ENCODE measurements around the gene GPI. TPM values are rescaled to one million over a fixed set of nuclear protein-coding genes. Genes with fewer than 3 reads are reported as not detected.

Gene GPI
- total and polyA plus RNA-seq, 2 of the 13 experiments (the other 11 are each of a cell fraction or from before 2014, with no cell fraction given), result 147 to 167 TPM

DNA sequence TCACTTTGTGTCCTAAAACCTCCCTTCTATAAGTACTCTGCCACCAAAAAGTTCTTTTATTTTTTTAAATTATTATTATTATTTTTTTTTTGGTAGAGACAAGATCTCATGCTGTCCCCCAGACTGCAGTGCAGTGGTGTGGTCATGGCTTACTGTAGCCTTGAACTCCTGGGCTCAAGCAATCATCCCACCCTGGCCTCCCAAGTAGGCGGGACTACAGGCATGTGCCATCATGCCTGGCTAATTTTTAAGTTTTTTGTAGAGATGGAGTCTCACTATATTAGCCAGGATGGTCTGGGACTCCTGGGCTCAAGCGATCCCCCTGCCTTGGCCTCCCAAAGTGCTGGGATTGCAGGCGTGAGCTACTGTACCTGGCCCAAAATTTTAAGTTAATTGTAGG lies 29.1 kb upstream of the GPI start (continued):
- TF ChIP-seq PAXIP1 (CRISPR knock-in tag; conservative IDR thresholded peaks at IDR 0.05), result peak; percentile 56

GRCh38 chr19:34336781-34337271 lies 28.2 kb upstream of the GPI start:
- ChIA-PET CTCF (ENCODE audit: low intra/inter-chr PET ratio, low total read pairs) (interaction anchor here (1.8 kb wide), 1 partner anchor 95 kb away, joined by 15 read pairs; no protein-coding TSS in a partner anchor), POLR2A (no interaction called here)
- peaks cover 21 to 69% of the 10 kb centered on the region in 2 experiments for H3K36me3 ChIP-seq (replicated peaks in 1 of 2; ENCODE audit: control insufficient read depth in 1 of 2, insufficient read depth in 2 of 2, low read length in 2 of 2)
- FAIRE-seq, result peak; percentile 43
- no peaks in the 10 kb centered on the region for H3K79me2 ChIP-seq (ENCODE audit: insufficient read depth, low read length)
- H3K4me2 ChIP-seq (ENCODE audit: low read depth, low read length), result no peak overlapping the region
- H4K20me1 ChIP-seq (ENCODE audit: insufficient read depth, low read length), result no peaks in the 10 kb centered on the region
- WGBS (ENCODE audit: low lambda C conversion rate), result 28% methylated on average over 1 of the region's 1 CpG
- no peak overlapping the region for H2AFZ ChIP-seq (ENCODE audit: low read length)
- H3K9me3 ChIP-seq (ENCODE audit: low read length), result no peaks in the 10 kb centered on the region
- no peaks in the 10 kb centered on the region for H3K27me3 ChIP-seq (ENCODE audit: control insufficient read depth in 1 of 2, insufficient read depth in 2 of 2, low read length in 2 of 2)
- ATAC-seq, result no peak
- no peak overlapping the region for H3K4me3 ChIP-seq (replicated peaks in 1 of 3; ENCODE audit: insufficient read depth in 1 of 3, low read depth in 2 of 3, low read length in 3 of 3)
- no peak overlapping the region for H3K9ac ChIP-seq (ENCODE audit: insufficient read depth, low read depth, low read length)
- no peak for DNase-seq (ENCODE audit: low spot score)
- H3K27ac ChIP-seq (ENCODE audit: extremely low read length, insufficient read depth, low read length), result no peak overlapping the region
- peaks cover 18% of the 10 kb centered on the region for H3K4me1 ChIP-seq (ENCODE audit: insufficient read depth, low read length)
- in situ Hi-C loops (cut with HindIII; ENCODE audit: extremely low pct_ligation_motif_present, low pct_unique_long_range_greater_than_20kb) (no loop called here), intact Hi-C loops (cut with micrococcal nuclease; ENCODE audit: unreplicated experiment) (loop anchor here (1.0 kb wide), 1 partner anchor 96 kb away; no protein-coding TSS in a partner anchor)
- BruUV-seq (replicated peaks), result no TSS peak
- TF ChIP-seq MXI1 (IDR thresholded peaks at IDR 0.05; ENCODE audit: borderline replicate concordance, low read depth, low read length) (no peak), SMAD1 (CRISPR knock-in tag; IDR thresholded peaks at IDR 0.05; ENCODE audit: borderline replicate concordance, low read depth) (no peak), SMC3 (IDR thresholded peaks at IDR 0.05; ENCODE audit: low read length) (peak; percentile 35; the same call in 1 of the 2 replicates), ZNF263 (CRISPR knock-in tag; IDR thresholded peaks at IDR 0.05) (no peak), ZNF124 (CRISPR knock-in tag; IDR thresholded peaks at IDR 0.05) (no peak), ZNF362 (CRISPR knock-in tag; IDR thresholded peaks at IDR 0.05; ENCODE audit: borderline replicate concordance) (peak; percentile 52; the same call in 1 of the 2 replicates), STAG1 (CRISPR knock-in tag; IDR thresholded peaks at IDR 0.05) (peak; percentile 40; the same call in 1 of the 2 replicates), SOX5 (CRISPR knock-in tag; IDR thresholded peaks at IDR 0.05; ENCODE audit: borderline replicate concordance) (no peak), DBP (CRISPR knock-in tag; IDR thresholded peaks at IDR 0.05; ENCODE audit: not compliant biosample characterization) (no peak), ZNF746 (CRISPR knock-in tag; IDR thresholded peaks at IDR 0.05) (no peak), PATZ1 (CRISPR knock-in tag; IDR thresholded peaks at IDR 0.05) (peak; percentile 69)
- TF ChIP-seq, protein P1, sequence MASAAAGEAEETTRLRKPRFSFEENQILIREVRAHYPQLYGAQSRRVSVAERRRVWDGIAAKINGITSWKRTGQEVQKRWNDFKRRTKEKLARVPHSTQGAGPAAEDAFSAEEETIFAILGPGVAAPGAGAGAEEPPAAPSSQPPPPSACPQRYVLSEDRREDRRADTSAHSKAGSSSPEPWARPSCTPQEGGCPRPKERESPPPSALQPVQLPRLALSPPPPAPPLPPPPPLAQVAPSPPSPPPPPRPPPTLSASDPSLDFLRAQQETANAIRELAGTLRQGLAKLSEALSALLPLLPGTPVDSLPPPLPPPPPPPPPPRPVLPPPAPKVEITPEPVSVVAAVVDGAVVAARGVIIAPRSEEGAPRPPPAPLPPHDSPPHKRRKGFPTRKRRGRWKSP (CRISPR knock-in tag; IDR thresholded peaks at IDR 0.05), result no peak
